H9 (cell line): ENCODE data around the gene MARS2. TPM values are rescaled to one million over a fixed set of nuclear protein-coding genes. Genes with fewer than 3 reads are reported as not detected.

ENCODE experiments used
- DNase-seq: peaks from one replicate; pipeline ENCODE4 v3.0.0-alpha.2; 2017
- H2AFZ ChIP-seq: one replicate; pipeline ENCODE4 v1.6.1; 2013; ENCODE audit warnings: mild to moderate bottlenecking, low read length, control low read depth, moderate library complexity
- H2AK5ac ChIP-seq: 2 replicates; pipeline ENCODE4 v1.6.1; 2013; ENCODE audit warnings: low read length, control low read depth, mixed read lengths; ENCODE audit not compliant: insufficient read length
- H2BK120ac ChIP-seq: one replicate; pipeline ENCODE4 v1.6.1; 2013; ENCODE audit warnings: low read depth, mild to moderate bottlenecking, low read length, control low read depth, inconsistent platforms; ENCODE audit not compliant: poor library complexity, severe bottlenecking
- H2BK12ac ChIP-seq: 2 replicates; pipeline ENCODE4 v1.6.1; 2013; ENCODE audit warnings: low read length, control low read depth, mixed read lengths, low read depth; ENCODE audit not compliant: insufficient read length
- H2BK15ac ChIP-seq: 2 replicates; pipeline ENCODE4 v1.6.1; 2013; ENCODE audit warnings: low read depth, low read length, control low read depth
- H2BK20ac ChIP-seq: one replicate; pipeline ENCODE4 v1.6.1; 2013; ENCODE audit warnings: low read depth, mild to moderate bottlenecking, low read length, control low read depth, inconsistent platforms; ENCODE audit not compliant: poor library complexity, severe bottlenecking
- H2BK5ac ChIP-seq: 2 replicates; pipeline ENCODE4 v1.6.1; 2013; ENCODE audit warnings: low read length, control low read depth, mixed read lengths; ENCODE audit not compliant: insufficient read length
- H3K14ac ChIP-seq: 2 replicates; pipeline ENCODE4 v1.6.1; 2013; ENCODE audit warnings: low read length, control low read depth; ENCODE audit not compliant: insufficient read depth
- H3K18ac ChIP-seq: 2 replicates; pipeline ENCODE4 v1.6.1; 2013; ENCODE audit warnings: low read depth, mild to moderate bottlenecking, mixed read lengths, low read length, control low read depth; ENCODE audit not compliant: insufficient read length
- H3K23ac ChIP-seq: 2 replicates; pipeline ENCODE4 v1.6.1; 2013; ENCODE audit warnings: low read length, control low read depth, mixed read lengths, low read depth; ENCODE audit not compliant: insufficient read length
- H3K23me2 ChIP-seq: 2 replicates; pipeline ENCODE4 v1.6.1; 2013; ENCODE audit warnings: low read depth, mild to moderate bottlenecking, mixed read lengths, low read length, control low read depth; ENCODE audit not compliant: insufficient read length, poor library complexity, severe bottlenecking
- H3K27ac ChIP-seq: 2 replicates; pipeline ENCODE4 v1.5.1; 2013; ENCODE audit warnings: low read length, control low read depth, mixed read lengths, low read depth; ENCODE audit not compliant: insufficient read length
- H3K27me3 ChIP-seq: 2 replicates; pipeline ENCODE4 v1.6.1; 2013; ENCODE audit warnings: low read length, control low read depth, inconsistent platforms; ENCODE audit not compliant: insufficient read depth
- H3K4ac ChIP-seq: 2 replicates; pipeline ENCODE4 v1.6.1; 2013; ENCODE audit warnings: low read depth, mild to moderate bottlenecking, control low read depth, inconsistent platforms, low read length, moderate library complexity
- H3K4me1 ChIP-seq: 2 replicates; pipeline ENCODE4 v1.6.1; 2013; ENCODE audit warnings: low read length, control low read depth, inconsistent platforms; ENCODE audit not compliant: insufficient read depth
- H3K4me2 ChIP-seq: 2 replicates; pipeline ENCODE4 v1.6.1; 2013; ENCODE audit warnings: low read length, control low read depth, mixed read lengths; ENCODE audit not compliant: insufficient read length, insufficient read depth
- H3K56ac ChIP-seq: 2 replicates; pipeline ENCODE4 v1.6.1; 2013; ENCODE audit warnings: low read depth, mild to moderate bottlenecking, mixed read lengths, low read length, control low read depth; ENCODE audit not compliant: insufficient read length
- H3K79me1 ChIP-seq: 2 replicates; pipeline ENCODE4 v1.6.1; 2013; ENCODE audit warnings: low read depth, mild to moderate bottlenecking, moderate library complexity, low read length, control low read depth, inconsistent platforms; ENCODE audit not compliant: insufficient read depth, poor library complexity, severe bottlenecking
- H3K79me2 ChIP-seq: 2 replicates; pipeline ENCODE4 v1.6.1; 2013; ENCODE audit warnings: low read length, control low read depth, inconsistent platforms; ENCODE audit not compliant: insufficient read depth
- H3K9ac ChIP-seq: 2 replicates; pipeline ENCODE4 v1.6.1; 2013; ENCODE audit warnings: low read length, control low read depth, mixed read lengths; ENCODE audit not compliant: insufficient read length; ENCODE audit errors: extremely low read depth
- H3K9me3 ChIP-seq: one replicate; pipeline ENCODE4 v1.6.1; 2013; ENCODE audit warnings: low read depth, low read length, inconsistent platforms; ENCODE audit not compliant: control insufficient read depth
- H3T11ph ChIP-seq: one replicate; pipeline ENCODE4 v1.6.1; 2013; ENCODE audit warnings: mild to moderate bottlenecking, low read length, control low read depth, inconsistent platforms
- H4K20me1 ChIP-seq: one replicate; pipeline ENCODE4 v1.6.1; 2013; ENCODE audit not compliant: control insufficient read depth, insufficient read length, insufficient read depth
- H4K5ac ChIP-seq: 2 replicates; pipeline ENCODE4 v1.6.1; 2013; ENCODE audit warnings: low read depth, mild to moderate bottlenecking, mixed read lengths, low read length, control low read depth; ENCODE audit not compliant: insufficient read length
- H4K8ac ChIP-seq: replicated peaks from 2 replicates; pipeline ENCODE4 v1.6.1; 2013; ENCODE audit warnings: low read length, control low read depth, mixed read lengths, low read depth; ENCODE audit not compliant: insufficient read length
- H4K91ac ChIP-seq: 2 replicates; pipeline ENCODE4 v1.6.1; 2013; ENCODE audit warnings: low read depth, mild to moderate bottlenecking, moderate library complexity, mixed read lengths, low read length, control low read depth; ENCODE audit not compliant: insufficient read length
- H3K27ac Mint-ChIP-seq, 3 experiments: 2 replicates in 2 of 3; 3 replicates in 1 of 3; pipeline ENCODE4 v1.8.0; 2020 to 2021; ENCODE audit warnings: mixed read lengths in 3 of 3, mild to moderate bottlenecking in 1 of 3, moderate library complexity in 1 of 3
- H3K27me3 Mint-ChIP-seq: 2 replicates; pipeline ENCODE4 v1.8.0; 2021; ENCODE audit warnings: low read depth, mild to moderate bottlenecking, moderate library complexity, mixed read lengths
- H3K36me3 Mint-ChIP-seq, 3 experiments: 2 replicates in 2 of 3; 3 replicates in 1 of 3; pipeline ENCODE4 v1.8.0; 2020 to 2021; ENCODE audit warnings: low read depth in 3 of 3, mixed read lengths in 3 of 3; ENCODE audit not compliant: insufficient read depth in 1 of 3
- H3K4me1 Mint-ChIP-seq, 2 experiments: 2 replicates each; pipeline ENCODE4 v1.8.0; 2020; ENCODE audit warnings: mixed read lengths in 2 of 2
- H3K4me3 Mint-ChIP-seq, 2 experiments: 2 replicates in 1 of 2; 3 replicates in 1 of 2; pipeline ENCODE4 v1.8.0; 2020 to 2021; ENCODE audit warnings: mild to moderate bottlenecking in 2 of 2, mixed read lengths in 2 of 2, moderate library complexity in 1 of 2
- H3K9me3 Mint-ChIP-seq, 2 experiments: 2 replicates in 1 of 2; 3 replicates in 1 of 2; pipeline ENCODE4 v1.8.0; 2020; ENCODE audit warnings: mild to moderate bottlenecking in 2 of 2, mixed read lengths in 2 of 2, moderate library complexity in 1 of 2
- total RNA-seq: library from RNA; stranded (reverse); gene quantifications from 2 replicates; pipeline ENCODE4 v1.2.1, GENCODE V29; 2021
- TF ChIP-seq, protein P1 (sequence below): fragments of 200-600 bp; sonication (generic); conservative IDR thresholded peaks from 3 replicates; pipeline ENCODE4 v1.8.0; 2021; ENCODE audit warnings: antibody characterized with exemption, mild to moderate bottlenecking

Gene MARS2
- total RNA-seq, 1 experiment from 2014 or later: 21.0 TPM

DNA sequence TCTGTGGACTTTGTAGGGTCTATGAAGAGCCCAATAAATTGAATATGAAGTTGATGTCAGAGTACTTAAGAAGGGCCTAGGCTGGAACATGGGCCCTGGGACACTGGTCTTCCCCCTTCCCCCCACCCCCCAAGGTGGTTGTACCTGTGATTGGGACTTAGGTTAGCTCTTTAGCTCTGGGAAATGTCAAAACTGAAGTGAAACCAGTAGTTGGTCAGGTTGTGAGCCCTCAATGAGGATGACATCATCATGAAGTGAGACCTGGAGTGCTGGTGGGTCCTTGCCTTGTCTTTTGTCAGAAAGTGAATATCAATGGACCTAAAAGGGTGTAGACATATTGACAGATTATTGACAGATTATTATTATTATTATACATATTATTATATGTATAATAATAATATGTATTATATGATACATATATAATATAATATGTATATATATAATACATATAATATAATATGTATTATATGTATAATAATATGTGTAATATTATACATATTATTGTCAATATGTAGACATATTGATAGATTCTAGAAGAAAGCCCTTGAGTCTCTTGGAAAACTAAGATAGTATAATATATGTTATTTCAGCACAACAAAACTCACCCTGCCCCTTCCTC is 5.4 kb downstream of the MARS2 start:
- H2BK15ac ChIP-seq: no peak overlapping the region
- Mint-ChIP-seq H3K36me3 (peaks cover 0 to 23% (median 18%) of the 10 kb centered on the region in 3 experiments; a peak in 5 of 7 replicates), H3K27me3 (no peaks in the 10 kb centered on the region), H3K9me3 (no peaks in the 10 kb centered on the region), H3K4me1 (peaks cover 22 to 30% of the 10 kb centered on the region in 2 experiments), H3K4me3 (no peak overlapping the region), H3K27ac (no peak overlapping the region)
- peaks cover 13% of the 10 kb centered on the region for H3K23me2 ChIP-seq
- H3T11ph ChIP-seq: no peak overlapping the region
- TF ChIP-seq, protein P1, sequence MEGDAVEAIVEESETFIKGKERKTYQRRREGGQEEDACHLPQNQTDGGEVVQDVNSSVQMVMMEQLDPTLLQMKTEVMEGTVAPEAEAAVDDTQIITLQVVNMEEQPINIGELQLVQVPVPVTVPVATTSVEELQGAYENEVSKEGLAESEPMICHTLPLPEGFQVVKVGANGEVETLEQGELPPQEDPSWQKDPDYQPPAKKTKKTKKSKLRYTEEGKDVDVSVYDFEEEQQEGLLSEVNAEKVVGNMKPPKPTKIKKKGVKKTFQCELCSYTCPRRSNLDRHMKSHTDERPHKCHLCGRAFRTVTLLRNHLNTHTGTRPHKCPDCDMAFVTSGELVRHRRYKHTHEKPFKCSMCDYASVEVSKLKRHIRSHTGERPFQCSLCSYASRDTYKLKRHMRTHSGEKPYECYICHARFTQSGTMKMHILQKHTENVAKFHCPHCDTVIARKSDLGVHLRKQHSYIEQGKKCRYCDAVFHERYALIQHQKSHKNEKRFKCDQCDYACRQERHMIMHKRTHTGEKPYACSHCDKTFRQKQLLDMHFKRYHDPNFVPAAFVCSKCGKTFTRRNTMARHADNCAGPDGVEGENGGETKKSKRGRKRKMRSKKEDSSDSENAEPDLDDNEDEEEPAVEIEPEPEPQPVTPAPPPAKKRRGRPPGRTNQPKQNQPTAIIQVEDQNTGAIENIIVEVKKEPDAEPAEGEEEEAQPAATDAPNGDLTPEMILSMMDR: no peak
- no peaks in the 10 kb centered on the region for H3K27me3 ChIP-seq
- H3K9me3 ChIP-seq: no peaks in the 10 kb centered on the region
- H4K20me1 ChIP-seq: peaks cover 4% of the 10 kb centered on the region
- no peak overlapping the region for H2BK120ac ChIP-seq
- no peak overlapping the region for H2BK20ac ChIP-seq
- no peak overlapping the region for H3K27ac ChIP-seq
- H4K8ac ChIP-seq: no peak overlapping the region
- no peak overlapping the region for H2BK5ac ChIP-seq
- no peaks in the 10 kb centered on the region for H3K79me1 ChIP-seq
- H3K56ac ChIP-seq: no peak overlapping the region
- no peak overlapping the region for H3K18ac ChIP-seq
- H3K4ac ChIP-seq: no peak overlapping the region
- no peak overlapping the region for H3K23ac ChIP-seq
- no peak overlapping the region for H4K91ac ChIP-seq
- no peak overlapping the region for H3K9ac ChIP-seq
- no peak overlapping the region for H3K14ac ChIP-seq
- no peaks in the 10 kb centered on the region; the same call in 1 of the 2 replicates for H3K4me1 ChIP-seq
- no peak overlapping the region for H2AK5ac ChIP-seq
- no peak overlapping the region for H2AFZ ChIP-seq
- H3K4me2 ChIP-seq: no peak overlapping the region
- H3K79me2 ChIP-seq: peaks cover 30% of the 10 kb centered on the region; the same call in 1 of the 2 replicates
- H2BK12ac ChIP-seq: no peak overlapping the region
- no peak for DNase-seq
- no peak overlapping the region for H4K5ac ChIP-seq
